Measurements from ENCODE around the gene ISM1.

DNA sequence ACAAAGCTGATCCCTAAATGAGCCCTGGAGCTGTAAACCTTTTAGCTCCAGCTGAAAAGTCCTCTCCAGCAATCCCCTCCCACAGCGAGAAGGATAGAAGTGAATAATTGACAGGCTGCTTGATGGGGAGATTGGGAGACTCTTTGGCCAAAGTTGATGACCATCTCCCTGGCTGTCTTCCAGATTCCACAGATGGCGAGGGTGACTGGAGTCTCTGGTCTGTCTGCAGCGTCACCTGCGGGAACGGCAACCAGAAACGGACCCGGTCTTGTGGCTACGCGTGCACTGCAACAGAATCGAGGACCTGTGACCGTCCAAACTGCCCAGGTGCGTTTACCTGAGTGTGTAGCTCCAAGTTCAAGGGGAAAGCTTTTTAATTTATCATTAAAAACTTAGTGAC, 67.3 kb downstream of the ISM1 start:
- TF ChIP-seq, protein P1, sequence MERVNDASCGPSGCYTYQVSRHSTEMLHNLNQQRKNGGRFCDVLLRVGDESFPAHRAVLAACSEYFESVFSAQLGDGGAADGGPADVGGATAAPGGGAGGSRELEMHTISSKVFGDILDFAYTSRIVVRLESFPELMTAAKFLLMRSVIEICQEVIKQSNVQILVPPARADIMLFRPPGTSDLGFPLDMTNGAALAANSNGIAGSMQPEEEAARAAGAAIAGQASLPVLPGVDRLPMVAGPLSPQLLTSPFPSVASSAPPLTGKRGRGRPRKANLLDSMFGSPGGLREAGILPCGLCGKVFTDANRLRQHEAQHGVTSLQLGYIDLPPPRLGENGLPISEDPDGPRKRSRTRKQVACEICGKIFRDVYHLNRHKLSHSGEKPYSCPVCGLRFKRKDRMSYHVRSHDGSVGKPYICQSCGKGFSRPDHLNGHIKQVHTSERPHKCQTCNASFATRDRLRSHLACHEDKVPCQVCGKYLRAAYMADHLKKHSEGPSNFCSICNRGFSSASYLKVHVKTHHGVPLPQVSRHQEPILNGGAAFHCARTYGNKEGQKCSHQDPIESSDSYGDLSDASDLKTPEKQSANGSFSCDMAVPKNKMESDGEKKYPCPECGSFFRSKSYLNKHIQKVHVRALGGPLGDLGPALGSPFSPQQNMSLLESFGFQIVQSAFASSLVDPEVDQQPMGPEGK (CRISPR knock-in tag; IDR thresholded peaks at IDR 0.05; ENCODE audit: borderline replicate concordance): no peak
- TF ChIP-seq SNAI2 (CRISPR knock-in tag; IDR thresholded peaks at IDR 0.05) (no peak), RARB (CRISPR knock-in tag; IDR thresholded peaks at IDR 0.05) (no peak), OSR1 (CRISPR knock-in tag; IDR thresholded peaks at IDR 0.05) (no peak), ZNF70 (CRISPR knock-in tag; IDR thresholded peaks at IDR 0.05) (no peak), ZFP3 (CRISPR knock-in tag; IDR thresholded peaks at IDR 0.05) (no peak), TCF4 (CRISPR knock-in tag; IDR thresholded peaks at IDR 0.05; ENCODE audit: borderline replicate concordance) (no peak), ISL1 (CRISPR knock-in tag; IDR thresholded peaks at IDR 0.05) (no peak), ESRRG (CRISPR knock-in tag; IDR thresholded peaks at IDR 0.05) (no peak)
- TF ChIP-seq, protein P2, sequence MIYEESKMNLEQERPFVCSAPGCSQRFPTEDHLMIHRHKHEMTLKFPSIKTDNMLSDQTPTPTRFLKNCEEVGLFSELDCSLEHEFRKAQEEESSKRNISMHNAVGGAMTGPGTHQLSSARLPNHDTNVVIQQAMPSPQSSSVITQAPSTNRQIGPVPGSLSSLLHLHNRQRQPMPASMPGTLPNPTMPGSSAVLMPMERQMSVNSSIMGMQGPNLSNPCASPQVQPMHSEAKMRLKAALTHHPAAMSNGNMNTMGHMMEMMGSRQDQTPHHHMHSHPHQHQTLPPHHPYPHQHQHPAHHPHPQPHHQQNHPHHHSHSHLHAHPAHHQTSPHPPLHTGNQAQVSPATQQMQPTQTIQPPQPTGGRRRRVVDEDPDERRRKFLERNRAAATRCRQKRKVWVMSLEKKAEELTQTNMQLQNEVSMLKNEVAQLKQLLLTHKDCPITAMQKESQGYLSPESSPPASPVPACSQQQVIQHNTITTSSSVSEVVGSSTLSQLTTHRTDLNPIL (CRISPR knock-in tag; IDR thresholded peaks at IDR 0.05; ENCODE audit: low read depth): no peak
- TF ChIP-seq, protein P3, sequence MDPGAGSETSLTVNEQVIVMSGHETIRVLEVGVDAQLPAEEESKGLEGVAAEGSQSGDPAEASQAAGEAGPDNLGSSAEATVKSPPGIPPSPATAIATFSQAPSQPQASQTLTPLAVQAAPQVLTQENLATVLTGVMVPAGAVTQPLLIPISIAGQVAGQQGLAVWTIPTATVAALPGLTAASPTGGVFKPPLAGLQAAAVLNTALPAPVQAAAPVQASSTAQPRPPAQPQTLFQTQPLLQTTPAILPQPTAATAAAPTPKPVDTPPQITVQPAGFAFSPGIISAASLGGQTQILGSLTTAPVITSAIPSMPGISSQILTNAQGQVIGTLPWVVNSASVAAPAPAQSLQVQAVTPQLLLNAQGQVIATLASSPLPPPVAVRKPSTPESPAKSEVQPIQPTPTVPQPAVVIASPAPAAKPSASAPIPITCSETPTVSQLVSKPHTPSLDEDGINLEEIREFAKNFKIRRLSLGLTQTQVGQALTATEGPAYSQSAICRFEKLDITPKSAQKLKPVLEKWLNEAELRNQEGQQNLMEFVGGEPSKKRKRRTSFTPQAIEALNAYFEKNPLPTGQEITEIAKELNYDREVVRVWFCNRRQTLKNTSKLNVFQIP (CRISPR knock-in tag; IDR thresholded peaks at IDR 0.05; ENCODE audit: borderline replicate concordance, low read depth): no peak
